ENCODE measurements around the gene INSYN2B. TPM values are rescaled to one million over a fixed set of nuclear protein-coding genes. Genes with fewer than 3 reads are reported as not detected.

The INSYN2B gene
- total RNA-seq, 1 donor from 2014 or later = 0.26 TPM

DNA sequence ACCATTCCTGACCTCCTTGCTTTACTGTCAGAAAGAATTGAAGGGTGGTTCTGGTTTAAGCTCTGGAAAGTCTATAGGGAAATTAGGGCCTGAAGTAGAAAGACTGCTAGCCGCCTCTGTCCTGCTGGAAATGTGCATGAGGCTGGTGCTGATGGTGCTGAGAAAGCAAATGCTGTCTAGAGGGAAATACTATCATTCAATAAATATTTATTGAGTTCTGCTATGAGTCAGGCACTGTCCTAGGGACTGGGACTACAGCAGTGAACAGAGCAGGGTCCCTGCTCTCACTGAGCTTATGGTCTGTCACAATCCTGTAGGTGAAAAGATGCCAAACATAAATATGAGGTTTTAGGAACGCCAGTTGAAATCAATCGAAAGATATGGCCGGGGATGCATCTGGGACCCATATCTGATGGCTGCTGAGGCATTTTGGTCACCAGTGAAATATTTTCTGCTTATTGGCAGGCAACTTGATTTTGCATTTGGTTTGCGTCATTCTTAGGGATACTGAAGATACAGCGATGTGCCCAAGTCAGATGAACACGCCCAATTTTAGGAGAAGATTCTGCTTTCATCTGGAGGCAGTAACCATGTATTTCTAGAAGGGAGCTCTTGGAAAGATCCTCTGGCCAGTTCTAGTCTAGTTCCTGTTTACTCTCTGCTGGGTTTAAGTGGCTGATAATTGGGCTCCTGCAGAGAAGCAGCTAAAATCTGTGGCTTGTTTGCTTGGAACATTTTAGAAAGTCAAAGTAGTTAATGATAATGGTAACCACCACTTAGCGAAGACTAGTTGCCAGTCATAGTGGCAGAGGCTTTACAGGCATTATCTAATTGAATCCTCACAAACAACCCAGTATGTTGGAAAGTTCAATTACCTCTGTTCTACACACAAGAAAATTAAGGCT is 73.3 kb downstream of the INSYN2B start:
- Mint-ChIP-seq H3K4me1 (peaks cover 10% of the 10 kb centered on the region), H3K27ac (no peak overlapping the region), H3K27me3 (ENCODE audit: insufficient read depth, low read depth) (peaks cover 2% of the 10 kb centered on the region), H3K4me3 (no peak overlapping the region), H3K36me3 (no peaks in the 10 kb centered on the region), H3K9me3 (no peaks in the 10 kb centered on the region)
- H3K79me2 ChIP-seq (ENCODE audit: low read depth) = no peaks in the 10 kb centered on the region
- no peaks in the 10 kb centered on the region for H3K27me3 ChIP-seq
- DNase-seq (ENCODE audit: low spot score) = no peak
- no peaks in the 10 kb centered on the region for H4K20me1 ChIP-seq (ENCODE audit: low read depth)
- H3F3A ChIP-seq (ENCODE audit: low read depth) = peaks cover 9% of the 10 kb centered on the region
- no peak overlapping the region for H3K27ac ChIP-seq
- H3K9ac ChIP-seq = no peak overlapping the region
- TF ChIP-seq EZH2phosphoT487 (IDR thresholded peaks at IDR 0.05) = no peak
- TF ChIP-seq CTCF (IDR thresholded peaks at IDR 0.05) = no peak
- no peak for TF ChIP-seq EZH2 (IDR thresholded peaks at IDR 0.05)
- no peak overlapping the region for H3K4me2 ChIP-seq
- no peak overlapping the region for H2AFZ ChIP-seq (replicated peaks)
- H3K9me3 ChIP-seq (ENCODE audit: low read depth) = no peaks in the 10 kb centered on the region
- peaks cover 21% of the 10 kb centered on the region for H3K4me1 ChIP-seq
- no peaks in the 10 kb centered on the region for H3K36me3 ChIP-seq
- no peak overlapping the region for H3K4me3 ChIP-seq

DNA sequence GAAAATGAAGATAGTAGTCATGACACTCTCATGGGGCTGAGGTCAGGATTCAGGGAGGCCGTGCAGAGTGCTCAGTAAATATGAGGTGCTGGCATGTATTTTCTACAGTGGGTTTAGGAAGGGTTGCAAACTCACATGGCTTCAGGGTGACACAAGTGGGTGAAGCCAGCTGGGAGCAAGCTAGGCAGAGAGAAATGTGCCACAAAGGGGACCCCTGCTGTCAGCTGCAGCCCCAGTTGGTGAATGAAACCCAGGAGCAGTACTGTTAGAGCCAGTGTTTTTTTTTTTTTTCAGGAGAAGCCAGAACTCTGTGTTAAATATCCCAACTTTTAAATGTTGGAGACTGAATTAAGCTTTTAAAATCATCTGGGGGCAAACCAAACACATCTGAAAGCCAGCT is 75.3 kb downstream of the INSYN2B start:
- no peak overlapping the region for H2AFZ ChIP-seq (replicated peaks)
- no peak overlapping the region for H3K9ac ChIP-seq
- no peak overlapping the region for H3K4me3 ChIP-seq
- H3K27me3 ChIP-seq = no peaks in the 10 kb centered on the region
- no peaks in the 10 kb centered on the region for H4K20me1 ChIP-seq (ENCODE audit: low read depth)
- H3K27ac ChIP-seq = no peak overlapping the region
- no peaks in the 10 kb centered on the region for H3K36me3 Mint-ChIP-seq
- no peak overlapping the region for H3K4me3 Mint-ChIP-seq
- no peaks in the 10 kb centered on the region for H3K9me3 ChIP-seq (ENCODE audit: low read depth)
- TF ChIP-seq CTCF (IDR thresholded peaks at IDR 0.05) (no peak), EZH2 (IDR thresholded peaks at IDR 0.05) (no peak), EZH2phosphoT487 (IDR thresholded peaks at IDR 0.05) (no peak)
- H3F3A ChIP-seq (ENCODE audit: low read depth) = peaks cover 9% of the 10 kb centered on the region
- peaks cover 5% of the 10 kb centered on the region for H3K4me1 Mint-ChIP-seq
- H3K79me2 ChIP-seq (ENCODE audit: low read depth) = no peaks in the 10 kb centered on the region
- H3K4me2 ChIP-seq = peak overlapping the region; percentile 31
- H3K9me3 Mint-ChIP-seq = no peaks in the 10 kb centered on the region
- no peak overlapping the region for H3K27ac Mint-ChIP-seq
- peaks cover 2% of the 10 kb centered on the region for H3K27me3 Mint-ChIP-seq (ENCODE audit: insufficient read depth, low read depth)
- no peaks in the 10 kb centered on the region for H3K36me3 ChIP-seq
- H3K4me1 ChIP-seq = peaks cover 21% of the 10 kb centered on the region
- DNase-seq (ENCODE audit: low spot score) = peak; percentile 23

DNA sequence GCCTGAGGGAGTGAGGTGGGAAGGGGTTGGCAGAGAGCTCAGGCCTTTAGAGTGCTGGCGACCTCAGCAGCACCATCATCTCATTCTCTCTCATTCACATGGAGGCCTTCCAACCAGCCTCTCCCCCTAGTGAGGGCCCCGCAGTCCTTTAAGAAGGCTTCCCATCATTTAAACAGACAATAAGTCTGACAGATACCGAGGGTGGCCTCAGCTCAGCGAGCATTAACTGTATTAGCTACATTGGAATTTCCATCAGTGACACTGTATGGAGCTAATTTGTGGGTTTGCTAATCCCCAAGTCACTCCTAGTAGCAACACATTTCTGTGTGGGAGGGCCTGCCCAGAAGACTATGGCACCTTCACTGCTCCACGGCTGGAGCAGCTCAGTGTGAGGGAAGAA is 75.8 kb downstream of the INSYN2B start:
- Mint-ChIP-seq H3K4me3 (no peak overlapping the region), H3K36me3 (no peaks in the 10 kb centered on the region), H3K27ac (no peak overlapping the region), H3K27me3 (ENCODE audit: insufficient read depth, low read depth) (peaks cover 2% of the 10 kb centered on the region), H3K9me3 (no peaks in the 10 kb centered on the region), H3K4me1 (peaks cover 2% of the 10 kb centered on the region)
- no peak overlapping the region for H3K4me3 ChIP-seq
- H3K27ac ChIP-seq = peak overlapping the region; percentile 65
- peak overlapping the region; percentile 31 for H3K4me2 ChIP-seq
- H2AFZ ChIP-seq (replicated peaks) = peak overlapping the region; percentile 83
- H3K9ac ChIP-seq = no peak overlapping the region
- peaks cover 9% of the 10 kb centered on the region for H3F3A ChIP-seq (ENCODE audit: low read depth)
- H3K9me3 ChIP-seq (ENCODE audit: low read depth) = no peaks in the 10 kb centered on the region
- no peaks in the 10 kb centered on the region for H3K27me3 ChIP-seq
- no peaks in the 10 kb centered on the region for H4K20me1 ChIP-seq (ENCODE audit: low read depth)
- H3K4me1 ChIP-seq = peaks cover 21% of the 10 kb centered on the region
- no peaks in the 10 kb centered on the region for H3K79me2 ChIP-seq (ENCODE audit: low read depth)
- DNase-seq (ENCODE audit: low spot score) = peak; percentile 59
- no peaks in the 10 kb centered on the region for H3K36me3 ChIP-seq
- TF ChIP-seq EZH2 (IDR thresholded peaks at IDR 0.05) = no peak

DNA sequence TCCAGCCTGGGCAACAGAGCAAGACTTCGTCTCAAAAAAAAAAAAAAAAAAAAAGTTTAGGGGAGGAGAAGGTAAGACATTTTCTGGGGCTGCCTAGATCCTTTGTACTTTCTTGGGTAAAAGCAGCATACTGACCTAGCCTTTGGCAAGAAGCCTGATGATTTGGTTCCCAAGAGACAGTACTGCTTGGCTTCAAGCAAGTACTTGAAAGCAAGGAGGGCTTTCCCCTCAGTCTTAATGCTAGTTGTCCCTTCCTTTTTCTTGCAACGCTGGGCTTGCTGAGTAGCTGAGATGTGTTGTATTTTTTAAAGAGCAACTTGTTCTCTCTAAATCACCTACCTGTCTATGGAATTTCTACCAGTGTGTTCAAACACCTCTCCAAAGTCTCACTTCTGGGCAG is 76.2 kb downstream of the INSYN2B start:
- peaks cover 2% of the 10 kb centered on the region for H3K27me3 Mint-ChIP-seq (ENCODE audit: insufficient read depth, low read depth)
- H4K20me1 ChIP-seq (ENCODE audit: low read depth) = no peaks in the 10 kb centered on the region
- no peak overlapping the region for H3K4me3 ChIP-seq
- H3F3A ChIP-seq (ENCODE audit: low read depth) = peaks cover 9% of the 10 kb centered on the region
- H3K36me3 Mint-ChIP-seq = no peaks in the 10 kb centered on the region
- H3K4me3 Mint-ChIP-seq = no peak overlapping the region
- no peaks in the 10 kb centered on the region for H3K9me3 ChIP-seq (ENCODE audit: low read depth)
- H3K27ac ChIP-seq = peak overlapping the region; percentile 65
- no peaks in the 10 kb centered on the region for H3K36me3 ChIP-seq
- H3K4me1 Mint-ChIP-seq = peaks cover 2% of the 10 kb centered on the region
- H3K4me1 ChIP-seq = peaks cover 21% of the 10 kb centered on the region
- no peak overlapping the region for H3K9ac ChIP-seq
- no peak for DNase-seq (ENCODE audit: low spot score)
- peak overlapping the region; percentile 83 for H2AFZ ChIP-seq (replicated peaks)
- H3K4me2 ChIP-seq = peak overlapping the region; percentile 31
- H3K9me3 Mint-ChIP-seq = no peaks in the 10 kb centered on the region
- H3K79me2 ChIP-seq (ENCODE audit: low read depth) = no peaks in the 10 kb centered on the region
- H3K27ac Mint-ChIP-seq = no peak overlapping the region
- TF ChIP-seq EZH2phosphoT487 (IDR thresholded peaks at IDR 0.05) (no peak), CTCF (IDR thresholded peaks at IDR 0.05) (no peak), EZH2 (IDR thresholded peaks at IDR 0.05) (no peak)
- no peaks in the 10 kb centered on the region for H3K27me3 ChIP-seq

Data from neural progenitor cell (in vitro differentiated cells).